ENCODE results near the gene POLR2J.
"Not testable (repeated sequence)": the region's sequence is repeated elsewhere in the genome, so short reads cannot be mapped to it uniquely, and the experiment has no call there.

The POLR2J gene

DNA sequence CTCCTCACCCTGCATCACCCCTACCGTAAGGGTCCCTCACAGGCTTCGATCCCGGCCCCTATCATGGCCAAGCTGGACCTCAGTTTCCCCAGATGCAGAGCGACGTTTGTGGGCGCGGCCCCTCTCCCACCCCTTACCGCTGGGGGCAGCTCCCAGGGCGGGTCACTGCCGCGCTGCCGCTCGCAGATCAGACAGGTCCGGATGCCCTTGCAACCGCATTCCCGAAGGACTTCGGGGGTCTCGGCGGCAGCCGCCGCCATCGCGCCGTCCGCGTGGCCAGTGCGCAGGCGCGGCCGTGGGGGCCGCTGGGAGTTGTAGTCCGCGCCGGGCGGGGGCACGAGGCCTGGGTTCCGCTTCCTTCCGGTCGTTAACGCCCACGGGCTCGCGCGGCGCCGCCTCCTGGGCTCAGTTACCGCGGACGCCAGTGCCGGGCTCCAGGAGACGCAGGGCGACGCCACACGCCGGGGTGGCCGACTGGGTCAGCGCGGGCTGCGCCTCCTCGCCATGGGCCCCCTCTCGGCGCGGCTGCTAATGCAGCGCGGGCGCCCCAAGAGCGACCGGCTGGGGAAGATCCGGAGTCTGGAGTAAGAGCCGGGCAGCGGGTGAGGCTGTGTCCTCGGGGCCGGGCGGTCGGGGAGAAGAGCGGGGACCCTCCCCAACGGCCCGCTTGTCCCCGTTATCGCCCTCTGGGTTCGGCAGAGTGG is 14.0 kb downstream of the POLR2J start, which contains the start of the genes ALKBH4 and LRWD1:
ALKBH4 (minus strand) TSS at position 287 of the 704 bp plus-strand sequence; CDS start at position 260, 27 bp downstream.
LRWD1 (plus strand) TSS at position 408 of the 704 bp plus-strand sequence; CDS start at position 505, 97 bp downstream.
- DNase-seq: peak; percentile 97

DNA sequence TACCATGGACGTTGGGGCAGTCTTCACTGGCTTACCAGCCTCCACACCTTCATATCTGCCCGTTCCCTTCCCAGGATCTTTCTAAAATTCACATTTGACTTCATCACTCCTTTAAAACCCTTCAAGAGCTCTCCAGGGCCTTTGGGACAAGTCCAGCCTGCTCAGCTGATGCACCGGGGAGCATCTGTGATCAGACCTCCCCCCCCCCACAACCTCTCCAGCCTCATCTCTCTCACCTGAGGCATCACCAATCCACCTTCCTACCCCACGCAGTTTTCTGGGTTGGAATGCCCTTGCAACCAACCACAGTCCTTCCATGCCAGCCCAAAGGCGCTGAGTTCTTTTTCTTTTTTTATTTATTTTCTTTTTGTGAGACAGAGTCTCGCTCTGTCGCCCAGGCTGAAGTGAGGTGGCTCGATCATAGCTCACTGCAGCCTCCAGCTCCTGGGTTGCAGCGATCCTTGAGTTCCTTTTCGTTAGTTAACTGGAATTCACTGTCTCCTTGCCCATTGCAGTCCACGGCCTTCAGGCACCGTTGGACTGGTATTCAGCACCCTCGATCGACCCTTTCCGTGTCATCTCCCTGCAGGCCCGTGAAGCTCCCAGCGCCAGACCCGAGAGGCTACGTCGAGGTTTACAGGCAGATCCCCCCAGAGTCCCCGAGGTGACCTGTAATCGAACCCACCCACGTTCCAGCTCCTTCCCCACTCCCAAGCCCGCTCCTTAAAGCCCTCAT is 14.7 kb downstream of the POLR2J start:
- DNase-seq: no peak

- DNase-seq: no peak
These were observed 18.3 kb downstream of the POLR2J start for GRCh38 chr7:102460467-102460866.

DNA sequence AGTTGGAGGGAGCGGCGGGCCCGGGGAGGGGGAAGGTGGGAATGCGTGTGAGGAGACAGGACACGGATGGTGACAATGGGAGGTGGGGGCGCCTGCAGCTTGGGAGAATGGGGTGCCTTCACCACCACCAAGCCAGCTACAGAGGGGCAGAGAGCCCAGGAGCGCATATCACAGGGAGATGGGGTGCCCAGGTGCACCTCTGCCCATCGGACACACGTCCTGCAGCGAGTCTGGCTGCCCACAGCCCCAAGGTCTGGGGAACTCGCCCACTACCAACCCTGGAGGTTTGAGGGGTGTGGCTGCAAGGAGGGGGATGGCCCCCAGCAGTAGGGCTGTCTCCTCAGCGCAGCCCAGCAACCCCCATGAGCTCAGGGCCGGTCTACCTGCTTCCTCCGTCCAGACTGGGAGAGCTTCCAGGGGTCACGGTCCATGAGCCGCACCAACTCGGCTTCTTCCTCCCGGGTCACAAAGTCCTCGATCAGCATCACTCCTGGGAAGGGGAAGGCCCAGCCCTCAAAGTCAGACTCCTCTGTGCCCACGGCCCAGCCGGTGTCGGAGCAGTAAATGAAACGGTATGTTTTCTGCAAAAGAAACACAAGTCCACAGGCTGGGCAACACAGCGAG is 19.4 kb downstream of the POLR2J start:
- DNase-seq: no peak

DNA sequence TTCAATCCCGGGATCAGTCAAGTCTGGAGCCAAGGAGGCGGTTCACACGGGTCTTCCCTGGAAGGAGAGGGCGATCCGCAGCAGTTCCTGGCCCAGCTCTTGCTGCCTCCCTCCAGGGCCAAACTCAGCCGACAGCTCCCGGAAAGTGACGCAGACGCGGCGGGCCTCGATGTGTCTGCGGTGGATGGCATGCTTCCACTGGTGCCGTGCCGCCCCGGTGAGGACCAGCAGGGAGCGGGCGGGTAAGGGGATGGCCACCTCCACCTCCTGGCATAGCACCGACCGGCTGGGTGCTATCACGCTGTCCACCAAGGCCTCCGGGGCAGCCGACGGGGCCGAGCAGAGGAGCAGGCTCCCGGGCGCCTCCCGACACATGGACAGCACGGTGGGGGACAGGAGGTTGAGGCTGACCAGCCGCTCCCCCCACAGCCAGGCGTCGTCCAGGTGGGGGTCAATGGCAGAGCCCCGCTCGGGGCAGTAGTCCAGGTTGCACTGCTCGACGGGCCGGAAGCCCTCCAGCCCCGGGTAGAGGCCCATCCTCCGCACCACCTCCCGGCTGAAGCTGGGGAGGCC is 21.3 kb downstream of the POLR2J start:
- DNase-seq: no peak

DNA sequence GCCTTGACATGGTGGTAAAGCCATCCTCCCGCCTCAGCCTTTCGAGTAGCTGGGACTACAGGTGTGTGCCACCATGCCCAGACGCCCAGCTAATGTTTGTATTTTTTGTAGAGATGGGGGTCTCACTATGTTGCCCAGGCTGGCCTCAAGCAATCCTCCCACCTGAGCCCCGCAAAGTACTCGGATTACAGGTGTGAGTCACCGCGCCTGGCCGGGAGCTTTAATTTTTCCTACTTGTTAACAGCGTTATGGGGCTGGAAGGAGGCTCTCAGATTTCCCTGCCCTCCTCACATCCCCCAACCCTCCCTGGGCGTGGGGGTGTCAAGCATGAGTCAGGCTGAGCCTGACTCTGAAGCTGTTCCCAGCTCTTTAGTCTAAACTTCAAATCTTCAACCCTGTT is 22.4 kb downstream of the POLR2J start:
- no peak for DNase-seq

DNA sequence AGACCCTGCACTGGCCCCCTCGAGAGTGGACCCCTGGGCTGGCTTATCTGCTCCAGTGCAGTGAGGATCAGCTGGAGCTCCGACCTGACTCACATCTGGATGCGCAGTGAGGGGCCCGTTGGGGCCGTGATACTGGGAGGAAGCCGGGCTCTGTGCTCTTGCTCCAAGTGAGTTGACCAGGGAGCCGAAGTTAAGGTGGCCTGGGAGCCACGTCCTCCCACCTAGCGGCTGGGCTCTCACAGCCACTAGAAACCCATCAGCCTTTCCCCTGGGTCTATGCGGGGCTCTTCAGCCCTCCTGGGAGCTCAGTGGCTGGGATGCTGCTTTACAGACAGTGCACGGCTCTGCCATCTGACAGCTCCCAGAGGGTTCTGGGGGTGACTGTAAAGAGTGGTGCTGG is 23.1 kb downstream of the POLR2J start:
- no peak for DNase-seq

DNA sequence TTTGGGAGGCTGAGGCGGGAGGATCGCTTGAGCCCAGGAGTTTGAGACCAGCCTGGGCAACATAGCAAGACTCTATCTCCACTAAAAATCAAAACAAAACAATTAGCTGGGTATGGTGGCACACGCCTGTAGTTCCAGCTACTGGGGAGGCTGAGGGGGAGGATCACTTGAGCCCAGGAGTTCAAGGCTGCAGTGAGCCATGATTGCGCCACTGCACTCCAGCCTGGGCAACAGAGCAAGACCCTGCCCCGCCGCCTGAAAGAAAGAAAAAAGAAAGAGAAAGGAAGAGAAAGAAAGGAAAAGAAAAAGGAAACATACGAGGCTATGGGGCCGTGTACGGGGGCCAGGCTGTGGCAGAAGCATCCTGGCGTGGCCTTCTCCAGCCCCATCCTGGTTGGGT is 23.8 kb downstream of the POLR2J start:
- DNase-seq: not testable (repeated sequence)

DNA sequence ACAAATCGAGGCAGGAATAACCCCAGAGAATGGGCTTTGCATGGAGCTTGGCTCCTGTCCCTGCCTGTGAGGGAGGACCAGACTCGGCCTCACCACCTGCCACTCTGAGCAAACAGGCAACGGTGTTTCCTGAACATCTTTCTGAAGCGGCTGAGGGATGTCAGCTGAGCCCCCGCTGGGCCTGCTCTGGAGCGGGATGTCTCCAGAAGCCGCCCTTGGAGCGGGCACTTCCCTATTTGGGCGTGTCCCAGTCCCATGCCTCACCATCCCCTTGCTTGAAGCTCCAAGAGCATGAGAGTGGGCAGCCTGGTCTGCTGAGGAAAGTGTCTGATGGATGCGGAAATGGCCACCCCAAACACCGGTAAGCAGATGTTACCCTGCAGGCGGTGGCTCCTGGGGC is 24.3 kb downstream of the POLR2J start:
- no peak for DNase-seq

DNA sequence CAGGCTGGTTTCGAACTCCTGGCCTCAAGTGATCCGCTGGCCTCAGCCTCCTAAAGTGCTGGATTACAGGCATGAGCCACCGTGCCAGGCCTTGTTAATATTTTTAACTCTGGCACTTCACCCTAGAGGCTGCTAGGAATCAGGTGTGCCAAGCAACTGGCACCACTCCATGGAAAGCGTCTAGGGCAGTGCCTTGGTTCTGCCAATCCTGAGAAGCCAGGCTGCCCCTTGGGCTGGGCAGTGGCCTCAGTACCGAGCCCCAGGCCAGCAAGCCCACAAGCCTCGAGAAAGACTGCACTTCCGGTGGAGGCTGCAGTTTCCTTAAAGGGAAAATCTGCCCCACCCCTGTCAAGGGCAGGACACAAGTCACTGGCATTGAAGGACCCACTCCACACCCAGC is 25.4 kb downstream of the POLR2J start:
- no peak for DNase-seq

- no peak for DNase-seq
These were observed 26.3 kb downstream of the POLR2J start for GRCh38 chr7:102452451-102452850.

DNA sequence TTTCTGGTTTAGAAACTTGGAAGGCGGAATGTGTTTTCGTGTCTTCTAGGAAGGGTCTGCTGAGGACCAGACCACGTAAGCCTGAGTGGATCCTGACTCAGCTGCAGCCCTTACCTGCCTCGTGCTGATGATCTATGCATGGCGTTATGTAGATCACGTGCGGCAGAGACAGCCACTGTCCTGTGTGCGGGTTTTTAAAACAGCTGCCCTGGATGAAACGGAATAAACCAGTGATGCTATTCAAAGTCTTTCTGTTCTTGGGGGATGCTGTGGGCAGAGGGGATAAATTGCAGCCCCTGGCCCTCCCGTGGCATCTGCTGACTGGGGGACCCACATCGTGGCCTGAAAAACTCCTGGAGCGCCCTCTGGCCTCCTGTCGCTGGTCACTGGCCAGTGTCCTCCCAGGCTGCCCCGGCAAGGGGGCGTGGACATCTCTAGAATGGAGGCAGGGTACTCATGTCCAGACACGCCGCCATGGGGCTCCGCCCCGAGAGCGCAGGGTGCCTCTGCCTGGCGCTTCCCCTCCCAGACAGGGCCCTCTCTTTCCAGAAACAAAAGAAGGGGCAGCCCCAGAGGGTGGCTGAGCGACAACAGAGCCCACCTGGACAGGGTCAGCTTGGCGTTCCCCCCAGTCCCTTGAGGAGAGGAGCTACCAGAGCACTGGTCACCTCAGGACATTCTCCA is 27.2 kb downstream of the POLR2J start:
- DNase-seq: no peak

DNA sequence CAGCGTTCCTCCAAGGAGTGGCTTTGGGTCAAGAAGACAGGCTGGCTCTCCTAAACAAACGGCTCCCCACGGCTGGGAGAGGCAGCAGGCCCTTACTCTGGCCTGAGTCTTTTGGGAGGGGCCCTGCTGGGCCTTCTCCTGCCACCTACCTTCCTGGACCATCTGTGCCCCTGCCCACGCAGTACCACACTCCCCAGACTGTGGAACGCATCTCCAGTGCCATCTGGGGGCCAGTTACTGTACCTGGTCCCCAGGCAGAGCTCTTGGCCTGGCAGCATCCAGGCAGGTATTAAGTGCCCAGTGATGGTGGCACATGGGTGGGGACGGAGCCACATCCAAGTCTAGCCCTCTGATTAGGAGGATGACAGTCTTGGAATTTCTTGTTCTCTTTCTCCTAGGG is 28.5 kb downstream of the POLR2J start:
- DNase-seq: peak; percentile 42

DNA sequence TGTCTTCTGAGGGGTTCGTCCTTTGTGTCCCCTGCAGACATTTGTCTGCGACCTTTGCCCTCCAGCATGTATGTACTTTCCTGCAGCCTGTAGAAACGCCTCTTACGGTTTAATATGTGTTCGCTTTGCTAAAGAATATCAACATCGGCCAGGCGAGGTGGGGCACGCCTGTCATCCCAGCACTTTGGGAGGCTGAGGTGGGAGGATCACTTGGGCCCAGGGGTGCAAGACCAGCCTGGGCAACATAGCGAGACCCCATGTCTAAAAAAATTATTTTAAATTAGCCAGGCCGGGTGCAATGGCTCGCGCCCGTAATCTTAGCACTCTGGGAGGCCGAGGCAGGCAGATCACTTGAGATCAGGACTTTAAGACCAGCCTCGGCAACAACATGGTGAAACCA is 29.6 kb downstream of the POLR2J start:
- no peak for DNase-seq

DNA sequence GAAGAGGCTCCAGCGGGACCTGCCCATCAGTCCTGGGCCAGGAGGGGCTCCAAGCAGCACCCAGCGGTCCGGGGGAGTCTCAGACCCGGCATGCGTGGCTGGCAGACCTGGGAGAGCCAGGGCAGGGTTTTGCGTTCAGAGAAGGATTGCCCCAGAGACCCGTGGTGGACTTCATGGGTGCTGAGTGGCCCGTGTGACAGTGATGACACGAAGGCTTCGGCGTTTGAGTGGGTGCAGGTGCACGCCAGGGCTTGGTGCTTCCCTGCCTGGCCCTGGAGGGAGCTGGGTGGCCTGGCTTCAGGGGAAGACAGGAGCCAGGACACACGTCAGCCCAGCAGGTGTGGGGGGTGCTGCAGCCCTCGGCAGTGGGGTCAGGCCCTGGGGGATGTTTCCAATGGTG is 31.4 kb downstream of the POLR2J start:
- no peak for DNase-seq

DNA sequence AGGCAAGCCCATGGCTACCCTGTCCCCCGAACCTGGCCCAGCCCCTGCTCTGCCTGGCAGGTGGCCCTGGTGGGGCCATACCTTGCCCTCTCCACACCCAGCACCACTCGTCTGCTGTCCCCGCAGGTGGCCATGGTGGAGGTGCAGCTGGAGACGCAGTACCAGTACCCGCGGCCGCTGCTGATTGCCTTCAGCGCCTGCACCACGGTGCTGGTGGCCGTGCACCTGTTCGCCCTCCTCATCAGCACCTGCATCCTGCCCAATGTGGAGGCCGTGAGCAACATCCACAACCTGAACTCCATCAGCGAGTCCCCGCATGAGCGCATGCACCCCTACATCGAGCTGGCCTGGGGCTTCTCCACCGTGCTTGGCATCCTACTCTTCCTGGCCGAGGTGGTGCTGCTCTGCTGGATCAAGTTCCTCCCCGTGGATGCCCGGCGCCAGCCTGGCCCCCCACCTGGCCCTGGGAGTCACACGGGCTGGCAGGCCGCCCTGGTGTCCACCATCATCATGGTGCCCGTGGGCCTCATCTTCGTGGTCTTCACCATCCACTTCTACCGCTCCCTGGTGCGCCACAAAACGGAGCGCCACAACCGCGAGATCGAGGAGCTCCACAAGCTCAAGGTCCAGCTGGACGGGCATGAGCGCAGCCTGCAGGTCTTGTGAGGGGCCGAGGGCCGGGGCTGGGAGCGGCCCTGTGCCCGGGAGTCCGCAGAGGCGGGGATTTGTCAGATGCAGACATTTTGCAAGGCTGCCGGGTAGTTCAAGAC is 32.1 kb downstream of the POLR2J start:
- no peak for DNase-seq

- DNase-seq: no peak
These were observed 33.0 kb downstream of the POLR2J start for GRCh38 chr7:102445674-102446071.

- DNase-seq: no peak
These were observed 33.6 kb downstream of the POLR2J start for GRCh38 chr7:102444961-102445673.

- no peak for DNase-seq
These were observed 38.5 kb downstream of the POLR2J start for GRCh38 chr7:102439963-102440795.

- DNase-seq: no peak
These were observed 42.6 kb downstream of the POLR2J start for GRCh38 chr7:102436118-102436517.
